HG02759 (cell line): ENCODE data around the gene HRH2.
"Not testable (repeated sequence)": the region's sequence is repeated elsewhere in the genome, so short reads cannot be mapped to it uniquely, and the experiment has no call there.

Experiments
- ATAC-seq: cut with Tn5 transposase; IDR thresholded peaks from one replicate; pipeline ENCODE4 v1.9.1; 2021; ENCODE audit warnings: mild to moderate bottlenecking, moderate library complexity; ENCODE audit not compliant: unreplicated experiment

The HRH2 gene

DNA sequence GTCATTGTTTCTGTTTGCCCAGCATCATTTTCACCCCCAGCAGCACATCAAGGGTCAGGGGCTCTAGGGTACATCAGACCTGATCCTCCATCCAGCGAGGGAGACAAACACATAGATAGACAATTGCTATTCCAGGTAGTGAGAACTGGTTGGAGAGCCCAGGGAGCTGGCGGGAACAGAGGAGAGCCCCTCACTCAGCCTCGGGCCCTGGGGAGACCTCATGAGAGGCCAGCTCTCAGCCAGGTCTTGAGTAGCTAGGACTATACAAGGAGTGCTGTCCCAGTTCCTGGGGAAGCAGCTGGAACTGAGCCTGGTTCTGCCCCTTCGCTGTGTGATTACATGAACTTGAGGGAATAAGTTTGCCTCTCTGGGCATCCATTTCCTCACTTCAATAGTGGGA, 80.3 kb downstream of the HRH2 start:
- no peak for ATAC-seq

DNA sequence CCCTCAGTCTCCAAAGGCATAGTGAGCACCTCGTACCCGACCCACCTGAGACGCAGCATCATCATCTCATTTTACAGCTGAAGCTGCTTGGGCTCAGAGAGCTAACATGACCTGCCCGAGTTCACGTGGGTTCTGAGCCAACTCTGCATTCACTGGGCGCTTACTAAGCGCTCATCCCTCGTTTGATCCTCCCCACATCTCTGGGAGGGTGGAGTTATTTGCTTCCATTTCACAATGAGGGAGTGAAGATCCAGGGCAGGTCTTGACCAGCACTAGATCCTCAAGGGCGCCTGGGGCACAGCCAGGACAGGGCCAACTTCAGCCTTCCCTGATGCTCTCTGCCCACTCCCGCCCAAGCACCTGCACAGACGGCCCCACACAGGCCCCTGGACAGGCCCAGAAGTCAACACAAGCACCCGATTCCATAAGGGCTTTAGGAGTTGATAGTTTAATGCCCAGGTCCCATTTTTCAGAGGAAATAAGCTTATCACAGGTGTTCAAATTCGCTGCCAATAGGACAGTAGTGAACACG, 80.8 kb downstream of the HRH2 start:
- ATAC-seq = no peak

DNA sequence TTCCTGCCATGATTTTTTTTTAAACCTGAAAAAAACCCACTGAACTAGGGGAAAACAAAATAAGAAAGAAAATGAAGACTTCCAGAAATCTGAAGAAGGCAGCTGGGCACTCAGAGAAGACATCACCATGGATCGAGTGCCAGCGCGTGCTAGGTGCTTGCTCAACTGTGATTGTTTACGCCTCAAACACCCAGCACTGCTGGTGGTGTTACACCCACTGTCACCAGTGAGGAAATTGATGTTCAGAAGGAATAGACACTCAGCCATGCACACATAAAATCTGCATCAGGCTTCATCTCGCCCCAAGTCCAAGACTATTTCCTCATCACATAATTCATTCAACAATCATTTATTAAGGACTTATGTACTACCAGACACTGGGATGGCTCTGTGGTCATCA, 82.1 kb downstream of the HRH2 start:
- ATAC-seq = no peak

DNA sequence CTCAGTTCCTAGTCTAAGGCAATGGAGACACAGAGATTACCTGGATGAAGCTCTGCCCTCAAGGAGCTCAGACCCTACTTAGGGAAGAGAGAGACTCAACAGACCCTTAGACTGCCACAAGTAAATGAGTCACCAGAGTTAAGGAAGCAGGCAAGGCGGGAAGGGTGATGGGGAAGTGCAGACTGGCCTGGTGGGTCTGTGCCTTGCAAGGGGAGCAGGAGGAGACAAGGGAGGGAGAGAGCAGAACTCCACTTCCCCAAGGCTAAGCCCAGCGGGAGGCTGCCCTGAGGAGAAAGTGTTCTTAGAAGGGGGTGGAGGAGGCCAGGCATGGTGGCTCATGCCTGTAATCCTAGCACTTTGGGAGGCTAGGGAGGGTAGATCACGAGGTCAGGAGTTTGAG, 83.7 kb downstream of the HRH2 start:
- ATAC-seq = no peak

DNA sequence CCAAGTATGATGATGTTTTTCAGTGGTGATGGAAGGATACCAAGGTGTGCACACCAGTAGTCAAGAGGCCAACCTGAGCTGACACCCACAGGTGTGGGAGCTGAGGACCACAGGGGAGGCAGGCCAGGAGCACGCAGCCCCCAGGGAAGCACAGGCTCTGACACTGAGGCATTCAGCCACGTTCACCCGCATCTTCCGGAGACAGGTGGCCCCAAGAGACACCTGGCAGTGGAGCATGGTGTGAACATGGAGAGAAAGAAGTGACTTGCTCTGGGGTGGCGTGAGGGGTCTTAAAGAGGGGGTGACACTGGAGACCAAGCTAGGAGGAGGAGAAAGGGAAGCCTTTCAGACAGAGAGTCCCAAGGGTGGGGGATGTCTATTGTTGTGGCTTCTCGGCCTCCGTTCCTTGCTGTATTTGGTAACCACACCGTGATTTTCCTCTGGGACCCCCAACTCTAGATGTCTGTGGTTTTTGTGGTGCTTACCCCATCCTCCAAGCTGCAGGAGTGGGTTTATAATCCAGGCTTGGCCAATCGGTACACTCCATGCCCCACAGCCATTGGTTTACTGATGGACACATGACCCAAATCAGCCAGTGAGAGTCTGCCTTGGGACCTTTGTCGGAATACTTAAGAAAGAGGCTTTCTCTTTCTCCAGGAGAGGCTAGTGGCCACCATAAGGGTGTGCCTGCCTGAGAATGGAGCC, 84.6 kb downstream of the HRH2 start:
- ATAC-seq = no peak

DNA sequence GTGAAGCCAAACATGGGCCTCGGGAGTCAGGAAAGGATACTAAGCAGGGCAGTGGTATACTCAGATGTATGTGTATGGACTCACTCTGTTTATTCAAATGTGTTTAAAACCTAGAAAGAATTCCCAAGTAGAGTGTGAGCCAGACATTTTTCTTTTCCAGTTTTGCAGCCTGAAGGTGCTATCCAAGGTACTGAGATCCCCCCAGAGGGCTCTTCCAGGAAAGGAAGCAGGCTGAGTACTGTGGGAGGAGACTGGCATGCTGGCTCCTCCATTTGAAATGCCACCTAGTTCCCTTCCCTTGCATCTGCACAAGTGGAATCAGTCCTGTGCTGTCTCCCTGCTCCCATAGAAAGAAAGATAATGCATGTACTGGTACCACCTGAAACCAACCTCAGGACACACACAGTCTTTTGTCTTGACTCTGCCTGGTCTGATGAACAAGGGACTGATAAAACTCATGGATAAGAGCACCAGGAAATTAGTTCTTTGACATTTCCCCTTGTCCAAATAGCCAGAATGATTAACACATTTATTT, 85.9 kb downstream of the HRH2 start:
- ATAC-seq = no peak

DNA sequence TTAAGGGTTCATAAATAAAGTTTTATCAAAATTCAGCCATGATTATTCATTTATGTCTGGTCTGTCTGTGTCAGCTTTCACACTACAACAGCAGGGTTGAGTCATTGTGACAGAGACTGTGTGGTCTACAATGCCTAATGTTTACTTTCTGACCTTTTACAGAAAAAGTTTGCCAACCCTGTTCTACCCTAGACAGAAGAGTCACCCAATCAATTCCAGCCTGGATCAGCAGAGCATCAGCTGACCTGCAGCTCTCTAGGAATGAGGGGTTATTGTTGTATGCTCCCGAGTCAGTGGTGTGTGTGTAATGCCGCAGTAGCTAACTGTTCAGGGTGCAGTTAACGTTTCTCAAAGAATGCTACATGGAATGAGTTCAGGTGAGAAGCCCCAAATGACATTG, 87.3 kb downstream of the HRH2 start:
- no peak for ATAC-seq

DNA sequence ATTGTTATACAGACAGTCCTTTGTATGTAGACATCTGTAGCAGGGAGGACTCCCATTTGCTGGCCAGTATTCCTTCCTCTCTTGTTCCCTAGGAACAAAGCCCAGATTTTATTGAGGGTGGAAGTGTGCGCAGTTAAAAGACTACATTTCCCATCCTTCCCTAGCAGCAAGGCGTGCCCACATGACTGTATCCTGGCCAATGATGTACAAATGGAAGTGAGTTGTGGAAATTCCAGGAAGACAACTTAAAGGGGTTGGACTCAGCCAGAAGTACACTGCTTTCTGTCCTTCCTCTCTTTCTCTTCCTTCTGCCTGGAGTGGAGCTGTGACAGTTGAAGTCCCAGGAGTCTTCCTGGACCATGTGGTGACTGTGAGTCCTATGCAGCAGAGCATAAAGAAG, 89.0 kb downstream of the HRH2 start:
- ATAC-seq = no peak

DNA sequence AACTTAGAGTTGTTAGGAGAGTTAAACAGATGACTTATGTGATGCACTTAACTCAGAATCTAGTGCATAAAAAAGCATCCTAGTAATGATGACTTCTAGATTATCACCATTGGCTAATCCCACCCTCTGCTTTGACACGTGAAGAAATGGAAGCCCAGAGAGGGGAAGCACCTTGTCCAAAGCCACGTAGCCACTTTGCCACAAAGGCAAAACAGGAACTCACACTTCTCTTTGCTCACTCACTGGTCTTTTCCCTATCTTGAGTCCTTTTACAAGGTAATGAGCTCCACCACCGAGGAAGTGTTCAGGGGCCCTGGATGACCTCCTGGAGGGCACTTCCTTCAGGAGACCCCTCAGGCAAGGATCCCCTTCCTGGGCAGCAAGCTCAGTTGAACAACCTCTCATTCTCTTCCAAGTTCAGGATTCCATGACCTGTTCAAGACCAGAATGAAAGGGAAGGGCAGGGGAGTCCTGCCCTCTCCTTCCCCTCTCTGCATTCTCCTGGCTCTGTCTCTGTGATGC, 89.7 kb downstream of the HRH2 start:
- ATAC-seq = no peak

DNA sequence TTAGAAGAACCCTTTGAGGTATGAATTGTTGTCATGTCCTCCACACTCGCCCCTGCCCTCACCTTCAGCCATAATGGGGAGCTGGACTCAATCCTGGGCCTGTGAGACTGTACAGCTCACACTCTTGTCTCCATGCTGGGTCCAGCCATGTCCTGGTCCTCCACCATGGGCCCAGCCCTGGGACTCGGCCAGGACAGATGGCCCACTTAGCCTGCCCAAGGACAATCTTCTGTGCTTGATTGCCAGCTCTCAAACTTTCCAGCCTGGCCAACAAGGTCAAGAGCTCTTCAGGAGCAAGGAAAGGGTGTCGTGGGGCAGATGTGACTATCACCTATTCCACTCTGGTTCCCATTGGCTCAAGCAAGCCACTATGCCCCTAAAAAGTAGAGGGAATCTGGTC, 90.8 kb downstream of the HRH2 start:
- no peak for ATAC-seq

DNA sequence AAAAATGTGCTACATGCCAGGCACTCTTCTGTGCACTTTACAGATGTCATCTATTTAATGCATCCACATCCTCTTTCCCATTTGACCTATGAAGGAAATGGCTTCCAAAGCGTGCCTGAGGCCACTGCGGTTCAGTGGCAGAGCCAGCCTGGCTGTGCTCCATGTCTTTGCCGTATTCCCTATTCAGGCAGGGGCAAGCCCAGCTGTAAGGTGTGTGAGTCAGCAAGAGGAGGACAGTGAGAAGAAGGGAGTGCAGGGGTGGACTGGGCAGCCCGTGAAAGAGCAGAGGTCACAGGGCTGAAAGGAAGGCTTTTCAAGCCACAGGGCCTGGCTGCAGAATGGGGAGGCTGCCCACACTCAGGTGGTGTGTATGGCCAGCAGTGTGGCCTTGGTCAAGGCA, 91.7 kb downstream of the HRH2 start:
- no peak for ATAC-seq

DNA sequence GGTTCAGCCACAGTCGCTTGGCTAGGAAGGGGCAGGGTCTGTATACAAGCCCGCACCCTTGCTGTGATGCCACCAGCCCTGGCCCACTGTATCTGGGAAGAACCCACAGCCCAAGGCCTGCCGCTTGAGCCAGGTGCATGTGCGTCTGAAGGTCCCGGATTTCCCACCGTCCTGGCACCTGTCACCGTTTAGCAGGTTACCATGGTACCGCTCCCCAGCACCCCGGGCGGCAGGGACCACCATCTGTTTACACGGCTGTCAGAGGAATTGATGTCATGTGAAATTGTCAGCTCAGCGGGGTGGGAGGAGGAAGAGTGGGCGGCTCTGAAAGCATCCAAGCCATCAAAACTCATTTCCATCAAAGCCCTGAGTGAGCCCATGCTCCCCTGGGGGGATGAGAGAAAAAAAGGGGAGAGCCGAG, 92.7 kb downstream of the HRH2 start:
- ATAC-seq = no peak

DNA sequence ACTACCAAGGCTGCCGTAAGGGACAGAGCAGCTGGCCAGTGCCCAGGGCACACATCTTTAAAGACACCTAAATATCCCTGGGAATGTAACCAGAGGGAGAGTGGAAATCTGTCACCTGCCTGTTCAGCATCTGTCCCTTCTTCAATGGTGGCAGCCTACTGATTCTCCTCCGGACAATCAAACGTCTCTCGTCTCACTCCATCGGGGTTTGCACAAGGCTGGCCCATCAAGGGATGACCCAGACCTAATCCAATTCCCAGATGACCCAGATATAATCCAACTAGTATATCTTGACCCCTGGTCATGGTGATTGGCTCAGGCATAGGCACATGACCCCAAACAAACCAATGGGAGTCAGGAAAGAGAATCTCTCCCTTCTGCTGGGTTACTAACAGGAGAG, 93.5 kb downstream of the HRH2 start:
- no peak for ATAC-seq

DNA sequence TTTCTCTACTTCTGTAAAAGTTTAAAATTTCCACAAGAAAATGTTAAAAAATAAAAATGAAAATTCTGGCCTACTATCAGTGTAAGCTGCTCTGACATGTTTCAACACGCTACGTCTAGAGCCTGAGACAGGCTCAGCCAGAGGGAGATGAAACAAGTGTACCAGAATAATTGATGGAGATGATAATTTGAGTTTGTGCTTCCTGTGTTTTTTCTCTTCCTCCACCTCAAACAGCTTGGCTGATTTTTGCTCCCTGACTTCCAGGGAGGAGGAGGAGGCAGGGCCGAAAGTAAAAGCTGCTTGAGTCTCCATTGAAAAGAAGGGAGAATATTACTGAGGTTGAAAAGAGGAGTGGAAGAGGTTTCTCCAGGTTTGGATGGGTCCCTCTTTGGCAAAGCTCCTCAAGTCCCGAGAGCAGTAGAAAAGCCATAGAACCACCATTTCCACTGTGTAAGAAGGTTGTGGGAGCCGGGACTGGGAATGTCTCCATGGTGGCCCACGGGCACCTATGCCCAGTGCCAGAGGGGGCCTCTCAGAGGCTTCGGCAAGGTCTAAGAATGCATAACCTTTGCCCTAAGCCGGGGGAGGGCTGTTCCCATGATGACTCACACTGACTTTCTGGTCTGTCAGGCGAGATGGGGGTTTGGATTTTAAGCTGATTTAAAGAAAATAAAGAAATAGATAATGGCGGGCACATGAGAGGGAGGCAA, 95.1 kb downstream of the HRH2 start:
- ATAC-seq = no peak

DNA sequence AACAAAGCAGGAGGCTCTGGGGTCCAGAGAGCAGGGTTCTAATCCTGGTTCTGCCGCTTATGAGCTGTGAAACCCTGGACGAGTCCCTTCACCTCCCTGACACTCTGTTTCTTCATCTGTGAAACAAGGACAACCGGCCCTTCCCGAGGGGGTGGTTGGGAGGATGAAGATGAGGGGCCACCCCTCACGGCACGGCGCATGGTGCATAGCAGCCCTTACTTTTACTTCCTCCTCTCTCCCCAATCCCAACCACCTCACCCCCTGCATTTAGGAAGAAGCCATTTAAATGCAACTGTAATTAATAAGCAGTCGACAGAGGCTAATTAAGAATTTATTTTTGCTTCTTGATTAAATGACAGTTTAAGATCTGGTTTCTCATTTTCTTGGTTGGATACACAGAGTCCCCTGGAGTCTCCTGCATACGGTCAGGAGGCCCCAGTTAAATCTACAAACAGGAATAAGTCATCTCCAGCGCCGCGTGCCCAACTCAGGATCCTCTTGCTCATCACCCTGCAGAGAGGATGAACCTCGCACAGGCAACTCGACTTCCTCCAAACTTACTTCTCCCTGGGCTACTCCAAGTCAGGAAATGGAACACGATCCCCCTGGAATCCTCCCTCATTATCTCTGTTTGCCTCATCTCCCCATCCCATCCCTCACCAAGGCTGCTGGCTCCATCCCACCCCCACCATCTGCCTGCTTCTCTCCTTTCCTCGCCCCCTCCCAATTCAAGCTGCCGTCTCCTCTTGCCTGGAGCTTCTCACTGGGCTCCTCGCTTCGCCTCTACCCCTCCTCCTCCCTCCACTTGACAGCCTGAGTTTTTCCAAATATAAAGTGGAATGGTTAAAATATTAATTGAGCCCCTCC, 95.9 kb downstream of the HRH2 start:
- no peak for ATAC-seq

DNA sequence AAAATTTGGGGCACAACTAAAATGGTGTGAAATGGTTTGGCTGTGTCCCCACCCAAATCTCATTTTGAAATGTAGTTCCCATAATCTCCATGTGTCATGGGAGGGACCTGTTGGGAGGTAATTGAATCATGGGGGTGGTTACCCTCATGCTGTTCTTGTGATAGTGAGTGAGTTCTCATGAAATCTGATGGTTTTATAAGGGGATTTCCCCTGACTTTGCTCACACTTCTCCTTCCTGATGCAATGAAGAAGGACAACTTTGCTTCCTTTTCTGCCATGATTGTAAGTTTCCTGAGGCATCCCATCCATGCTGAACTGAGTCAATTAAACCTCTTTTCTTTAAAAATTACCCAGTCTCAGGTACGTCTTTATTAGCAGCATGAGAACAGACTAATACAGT, 102.1 kb downstream of the HRH2 start:
- ATAC-seq = not testable (repeated sequence)
